22Rv1 (cell line): ENCODE results near the gene KRT16.

ENCODE experiments used
- CTCF ChIP-seq: fragments of 450-650 bp; IDR thresholded peaks from 2 replicates; pipeline ENCODE4 v1.5.1; 2017; ENCODE audit warnings: mild to moderate bottlenecking
- ZFX ChIP-seq: fragments of 450-650 bp; IDR thresholded peaks from 2 replicates; pipeline ENCODE4 v1.6.1; 2017; ENCODE audit warnings: antibody characterized with exemption, borderline replicate concordance

- TF ChIP-seq CTCF (no peak), ZFX (no peak)
Measured at GRCh38 chr17:41625602-41626001, 13.0 kb upstream of the KRT16 start.
